HCT116 (cell line): ENCODE data around the gene EHF. TPM values are rescaled to one million over a fixed set of nuclear protein-coding genes. Genes with fewer than 3 reads are reported as not detected.

Experiments
- ATAC-seq: fragments of 200-7000 bp; cut with Tn5 transposase; 2 replicates; pipeline ENCODE4 v1.9.1; 2020; ENCODE audit warnings: mild to moderate bottlenecking, moderate library complexity
- BruUV-seq: library from RNA; stranded (reverse); fragments of 400-500 nt; replicated peaks from 2 replicates; lab custom pipeline; 2021; lab: Mats Ljungman, UMichigan
- CTCF ChIA-PET: fragments of 300-600 bp; sonication (Branson Sonifier 250); formaldehyde crosslinking; loops from one replicate; lab custom pipeline; 2021; ENCODE audit warnings: antibody characterized with exemption; lab: Charles Lee
- POLR2A ChIA-PET: fragments of 300-600, 350-600 bp; sonication (Branson Sonifier 250); formaldehyde crosslinking; loops from one replicate; lab custom pipeline; 2021; ENCODE audit warnings: antibody characterized with exemption; lab: Charles Lee
- RAD21 ChIA-PET, 2 experiments: fragments of 300-600 bp; sonication (Branson Sonifier 250); formaldehyde crosslinking; loops; one replicate each; lab custom pipeline; 2023; ENCODE audit warnings: low total read pairs in 2 of 2; ENCODE audit not compliant: uncharacterized antibody in 2 of 2, unreplicated experiment in 2 of 2, low non-redundant PET in 1 of 2; lab: Charles Lee
- DNase-seq: peaks from one replicate; pipeline ENCODE4 v3.0.0-alpha.2; 2010; ENCODE audit warnings: low read depth, low spot score
- H2AFZ ChIP-seq: fragments of 200-600 bp; shearing (Covaris generic), sonication (generic); 2 replicates; pipeline ENCODE4 v1.6.1; 2017; ENCODE audit warnings: low read depth, mixed run types, mixed read lengths, antibody characterized with exemption, low read length; ENCODE audit not compliant: poor library complexity, severe bottlenecking
- H3K27ac ChIP-seq: 2 replicates; pipeline ENCODE4 v1.5.1; 2012; ENCODE audit warnings: low read depth, low read length
- H3K27me3 ChIP-seq: fragments of 200-600 bp; sonication (generic); 2 replicates; pipeline ENCODE4 v1.6.1; 2016; ENCODE audit warnings: mixed run types, low read length, mixed read lengths; ENCODE audit not compliant: insufficient read depth
- H3K36me3 ChIP-seq, 2 experiments: fragments of 200-500 bp in 1 of 2; fragments of 200-600 bp in 1 of 2; sonication (Bioruptor generic) in 1 of 2; sonication (generic) in 1 of 2; 2 replicates each; pipeline versions ENCODE4 v1.5.1 to v1.6.1; 2014 to 2016; ENCODE audit warnings: low read length in 2 of 2, inconsistent platforms in 1 of 2, mixed read lengths in 1 of 2, mixed run types in 1 of 2; ENCODE audit not compliant: insufficient read depth in 2 of 2, control insufficient read depth in 1 of 2
- H3K4me1 ChIP-seq, 2 experiments: fragments of 200-600 bp in 1 of 2; sonication (generic) in 1 of 2; 2 replicates each; pipeline versions ENCODE4 v1.5.1 to v1.6.1; 2012 to 2017; ENCODE audit warnings: low read length in 2 of 2, inconsistent platforms in 1 of 2, mild to moderate bottlenecking in 1 of 2, mixed read lengths in 1 of 2, mixed run types in 1 of 2, moderate library complexity in 1 of 2; ENCODE audit not compliant: insufficient read depth in 2 of 2, control insufficient read depth in 1 of 2
- H3K4me2 ChIP-seq: fragments of 200-600 bp; sonication (generic); 2 replicates; pipeline ENCODE4 v1.6.1; 2017; ENCODE audit warnings: mixed run types, low read length, mixed read lengths
- H3K4me3 ChIP-seq, 2 experiments: fragments of 200-600 bp in 1 of 2; sonication (generic) in 1 of 2; replicated peaks in 1 of 2; 2 replicates each; pipeline ENCODE4 v1.5.1; 2011 to 2016; ENCODE audit warnings: low read length in 2 of 2, control low read depth in 1 of 2, low read depth in 1 of 2, mild to moderate bottlenecking in 1 of 2, mixed read lengths in 1 of 2, mixed run types in 1 of 2
- H3K79me2 ChIP-seq: fragments of 200-600 bp; sonication (generic); 2 replicates; pipeline ENCODE4 v1.6.1; 2017; ENCODE audit warnings: mild to moderate bottlenecking, mixed run types, low read length, moderate library complexity, mixed read lengths; ENCODE audit not compliant: insufficient read depth
- H3K9ac ChIP-seq: fragments of 200-600 bp; sonication (generic); 2 replicates; pipeline ENCODE4 v1.6.1; 2016; ENCODE audit warnings: low read length, mixed read lengths
- H3K9me2 ChIP-seq: fragments of 200-600 bp; sonication (generic), shearing (Covaris generic); 2 replicates; pipeline ENCODE4 v1.6.1; 2017; ENCODE audit warnings: mixed run types, mild to moderate bottlenecking, moderate library complexity; ENCODE audit not compliant: insufficient read depth
- H3K9me3 ChIP-seq, 2 experiments: fragments of 200-500 bp in 1 of 2; fragments of 200-600 bp in 1 of 2; sonication (Bioruptor generic) in 1 of 2; sonication (generic) in 1 of 2; 2 replicates each; pipeline ENCODE4 v1.6.1; 2014 to 2017; ENCODE audit warnings: low read length in 2 of 2, mixed read lengths in 2 of 2, inconsistent platforms in 1 of 2, low read depth in 1 of 2, mild to moderate bottlenecking in 1 of 2, mixed run types in 1 of 2, moderate library complexity in 1 of 2; ENCODE audit not compliant: control insufficient read depth in 1 of 2, insufficient read depth in 1 of 2
- H4K20me1 ChIP-seq: fragments of 200-600 bp; sonication (generic), shearing (Covaris generic); 2 replicates; pipeline ENCODE4 v1.6.1; 2017; ENCODE audit warnings: mixed run types, mild to moderate bottlenecking, moderate library complexity; ENCODE audit not compliant: insufficient read depth
- ATF3 ChIP-seq: IDR thresholded peaks from 2 replicates; pipeline ENCODE4 v1.6.1; 2012
- CTCF ChIP-seq, 3 experiments: fragments of 200-600 bp in 1 of 3; sonication (generic) in 1 of 3; IDR thresholded peaks in 2 of 3; conservative IDR thresholded peaks in 1 of 3; 2 replicates each; pipeline ENCODE4 v1.5.1; 2012 to 2017; ENCODE audit warnings: low read depth in 2 of 3, low read length in 2 of 3, antibody characterized with exemption in 1 of 3, borderline replicate concordance in 1 of 3, control low read depth in 1 of 3, mild to moderate bottlenecking in 1 of 3, mixed read lengths in 1 of 3, mixed run types in 1 of 3, moderate library complexity in 1 of 3; ENCODE audit not compliant: insufficient read depth in 1 of 3
- ELF1 ChIP-seq: IDR thresholded peaks from 2 replicates; pipeline ENCODE4 v1.6.1; 2012; ENCODE audit warnings: low read depth, borderline replicate concordance
- EZH2phosphoT487 ChIP-seq: fragments of 200-600 bp; IDR thresholded peaks from 2 replicates; pipeline ENCODE4 v1.6.1; 2018; ENCODE audit warnings: antibody characterized with exemption, borderline replicate concordance
- POLR2AphosphoS5 ChIP-seq: IDR thresholded peaks from 2 replicates; pipeline ENCODE4 v1.6.1; 2011; ENCODE audit warnings: mild to moderate bottlenecking, low read depth, low read length, moderate library complexity
- RAD21 ChIP-seq: IDR thresholded peaks from 2 replicates; pipeline ENCODE4 v1.6.1; 2012; ENCODE audit warnings: low read depth, mild to moderate bottlenecking
- SP1 ChIP-seq: IDR thresholded peaks from 2 replicates; pipeline ENCODE4 v1.6.1; 2012; ENCODE audit warnings: low read depth
- intact Hi-C: fragments of 100-400 bp; cut with micrococcal nuclease; formaldehyde crosslinking; loops from 2 replicates; pipeline ENCODE4 v1.10.0; 2022
- total RNA-seq: library from RNA; stranded (reverse); gene quantifications from one replicate; pipeline ENCODE4 v1.2.1, GENCODE V29; 2021; ENCODE audit not compliant: unreplicated experiment

Gene EHF
- total RNA-seq, 1 experiment from 2014 or later: 51.5 TPM

DNA sequence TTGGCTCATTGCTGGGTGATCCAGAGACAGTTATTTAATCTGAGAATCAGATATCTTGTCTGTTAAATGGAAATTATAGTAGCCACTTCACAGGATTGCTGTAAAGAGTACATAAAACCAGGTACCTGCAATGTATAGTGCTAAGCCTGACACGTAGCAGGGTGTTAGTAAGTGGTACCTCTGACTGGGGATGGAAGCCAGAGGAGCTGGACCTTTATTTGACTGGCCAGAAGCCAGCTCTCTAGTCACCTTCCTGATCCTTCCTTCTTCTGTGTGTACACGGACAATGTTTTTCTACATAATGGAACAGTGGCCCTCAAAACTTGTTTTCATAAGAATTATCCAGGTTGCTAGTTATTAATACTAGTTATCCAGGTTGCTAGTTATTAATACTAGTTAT is 25.5 kb upstream of the EHF start:
- no peak for TF ChIP-seq POLR2AphosphoS5
- TF ChIP-seq CTCF (IDR thresholded peaks at IDR 0.05 in 2 of 3, conservative IDR thresholded peaks at IDR 0.05 in 1 of 3; ENCODE audit: borderline replicate concordance in 1 of 3, insufficient read depth in 1 of 3, low read depth in 2 of 3, low read length in 2 of 3): no peak
- TF ChIP-seq ATF3: no peak
- no peak for TF ChIP-seq SP1
- no peak for TF ChIP-seq EZH2phosphoT487
- TF ChIP-seq RAD21: no peak
- TF ChIP-seq ELF1: no peak
- Histone ChIP-seq H3K27me3 (no peaks in the 10 kb centered on the region), H3K4me2 (no peak overlapping the region), H2AFZ (no peak overlapping the region), H3K9ac (no peak overlapping the region), H3K36me3 (peaks cover 0 to 28% of the 10 kb centered on the region in 2 experiments; a peak in 2 of 4 replicates), H3K4me1 (peaks cover 19 to 25% of the 10 kb centered on the region in 2 experiments), H3K4me3 (no peak overlapping the region), H3K27ac (no peak overlapping the region), H3K9me2 (no peaks in the 10 kb centered on the region), H3K79me2 (no peaks in the 10 kb centered on the region), H4K20me1 (no peaks in the 10 kb centered on the region), H3K9me3 (peaks cover 0 to 19% of the 10 kb centered on the region in 2 experiments; a peak in 1 of 4 replicates)
- RAD21 ChIA-PET: no interaction called here
- intact Hi-C loops: loop anchor here (10.0 kb wide), 1 partner anchor 179 kb away; no protein-coding TSS in a partner anchor
- CTCF ChIA-PET: interaction anchor here (2.0 kb wide), 1 partner anchor 9 kb away, joined by 8 read pairs; no protein-coding TSS in a partner anchor
- BruUV-seq: no TSS peak
- DNase-seq (no peak), ATAC-seq (no peak)
- POLR2A ChIA-PET: interaction anchor here (1.9 kb wide), 1 partner anchor 60 kb away, joined by 4 read pairs; no protein-coding TSS in a partner anchor
